Activated CD4-positive, alpha-beta T cell treated with anti-CD3 and anti-CD28 coated beads for 1 hour (primary cell): Measurements from ENCODE around the gene FCER2.

Experiments
- DNase-seq: peaks from one replicate; pipeline ENCODE4 v3.0.0-alpha.2; 2020

The FCER2 gene

DNA sequence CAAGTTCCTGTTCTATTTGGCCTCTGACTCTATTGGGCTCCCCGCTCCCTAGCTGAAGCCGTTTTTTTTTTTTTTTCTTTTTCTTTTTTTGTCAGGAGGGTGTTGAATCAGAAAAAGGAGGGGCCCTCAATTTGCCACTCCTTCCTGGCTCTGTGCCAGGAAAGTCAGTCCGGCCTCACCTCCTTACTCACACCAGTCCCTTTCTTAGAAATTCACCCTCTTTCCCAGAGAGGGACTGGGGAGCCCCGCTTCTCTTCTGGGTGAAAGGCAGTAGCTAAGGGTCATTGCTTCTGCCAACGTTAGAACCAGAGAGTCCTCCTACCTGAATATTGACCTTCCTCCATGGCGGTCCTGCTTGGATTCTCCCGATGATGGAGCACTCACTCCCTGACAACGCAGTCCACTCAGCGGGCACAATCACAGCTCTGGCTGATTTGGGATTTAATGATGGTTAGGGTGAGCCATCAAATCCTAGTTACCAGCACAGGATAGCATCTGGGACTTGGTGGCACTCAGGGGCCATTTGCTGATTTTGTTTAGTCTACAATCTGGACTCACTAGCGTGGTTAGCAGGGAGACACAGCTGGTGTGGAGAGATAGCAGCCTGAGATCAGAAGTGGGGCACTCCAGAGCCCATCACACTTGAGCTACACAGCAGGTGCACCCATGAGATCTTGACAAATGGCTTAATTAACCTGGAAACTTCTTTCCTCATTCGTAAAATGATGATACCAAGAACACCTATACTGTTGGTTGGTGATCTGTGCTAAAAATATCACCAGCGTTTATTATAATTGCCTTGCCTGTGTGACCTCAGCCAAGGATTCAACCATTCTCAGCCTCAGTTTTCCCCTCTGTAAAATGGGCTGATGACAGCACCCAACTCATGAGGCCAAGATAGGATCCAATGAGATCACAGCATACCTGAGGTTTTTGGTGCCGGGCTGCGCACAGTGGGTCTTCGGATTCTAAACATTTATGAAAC, 2.2 kb downstream of the FCER2 start:
- DNase-seq: no peak

GRCh38 chr19:7699003-7699402, 2.9 kb downstream of the FCER2 start:
- DNase-seq: no peak

DNA sequence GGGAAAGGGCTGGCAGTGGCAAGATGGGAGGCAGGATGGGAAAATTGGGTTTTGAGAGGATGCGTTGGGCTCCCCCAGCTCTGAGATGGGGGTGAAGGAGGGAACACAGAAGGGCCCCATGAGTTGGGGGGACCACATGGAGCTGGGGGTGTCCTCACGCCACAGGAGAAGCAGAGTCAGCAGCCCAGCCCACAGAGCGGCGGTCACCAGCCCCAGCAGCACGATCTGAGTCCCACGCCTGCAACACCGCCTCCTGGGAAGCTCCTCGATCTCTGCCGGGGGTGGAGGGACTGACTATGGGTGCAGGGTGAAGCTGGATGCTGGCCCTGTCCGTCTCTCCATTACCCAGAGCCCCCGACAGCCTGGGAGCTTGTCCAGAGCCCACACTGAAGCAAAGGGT, 3.3 kb downstream of the FCER2 start:
- no peak for DNase-seq

- DNase-seq: no peak
Observed at GRCh38 chr19:7697721-7698287, 4.1 kb downstream of the FCER2 start.

GRCh38 chr19:7694499-7694898, 7.4 kb downstream of the FCER2 start:
- no peak for DNase-seq

GRCh38 chr19:7692417-7693088, 9.4 kb downstream of the FCER2 start:
- no peak for DNase-seq

DNA sequence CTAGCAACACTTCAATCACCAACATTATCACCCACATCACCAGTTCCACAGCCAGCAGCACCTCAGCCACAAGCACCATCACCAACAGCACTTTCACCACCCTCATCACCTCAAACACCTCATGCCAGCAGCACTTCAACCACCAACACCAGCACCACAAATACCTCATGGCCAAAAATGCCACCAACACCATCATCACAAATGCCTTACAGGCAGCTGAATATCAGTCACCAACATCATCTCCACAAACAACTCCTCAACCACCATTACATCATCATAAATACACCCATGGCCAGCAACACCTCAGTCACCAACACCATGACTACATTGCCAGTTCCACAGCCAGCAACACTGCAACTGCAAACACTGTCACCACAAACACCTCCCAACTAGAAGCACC, 10.4 kb downstream of the FCER2 start:
- DNase-seq: no peak

DNA sequence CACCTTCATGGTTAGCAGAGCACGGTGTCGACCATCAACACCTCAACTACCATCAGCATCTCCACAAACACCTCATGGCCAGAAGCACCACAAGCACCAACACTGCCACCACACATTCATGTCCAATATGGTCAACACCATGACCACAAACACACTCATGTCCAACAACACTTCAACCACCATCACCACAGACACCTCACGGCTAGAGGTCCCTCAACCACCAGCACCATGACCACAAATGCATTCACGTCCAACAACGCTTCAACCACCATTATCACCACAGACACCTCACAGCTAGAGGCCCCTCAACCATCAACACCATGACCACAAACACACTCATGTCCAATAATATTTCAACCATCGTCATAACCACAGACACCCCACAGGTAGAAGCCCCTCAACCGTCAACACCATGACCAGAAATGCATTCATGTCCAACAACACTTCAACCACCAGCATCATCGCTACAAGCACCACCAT, 11.1 kb downstream of the FCER2 start:
- no peak for DNase-seq

DNA sequence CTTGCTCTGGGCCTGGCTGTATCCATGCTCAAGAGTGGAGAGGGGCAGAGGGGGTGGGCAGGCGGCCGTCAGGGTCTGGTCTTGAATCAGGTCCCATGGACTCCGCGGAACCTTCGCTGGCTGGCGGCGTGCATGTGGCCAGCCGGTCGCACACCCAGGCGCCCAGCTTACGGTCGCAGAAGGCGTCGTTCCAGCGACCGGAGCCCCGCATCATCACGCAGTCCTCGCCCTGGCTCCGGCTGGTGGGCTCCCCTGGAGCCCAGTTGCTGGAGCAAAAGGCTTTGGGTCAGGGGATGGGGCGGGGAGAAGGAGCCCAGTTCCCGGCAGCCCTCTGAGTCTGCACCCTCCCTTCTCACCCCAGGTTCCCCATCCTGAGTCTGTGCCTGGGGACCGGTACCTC, 12.8 kb downstream of the FCER2 start:
- no peak for DNase-seq

- DNase-seq: no peak
Observed at GRCh38 chr19:7687177-7687576, 14.8 kb downstream of the FCER2 start.

- no peak for DNase-seq
Observed at GRCh38 chr19:7685546-7686445, 16.1 kb downstream of the FCER2 start.

GRCh38 chr19:7682175-7682855, 19.6 kb downstream of the FCER2 start:
- no peak for DNase-seq

GRCh38 chr19:7681340-7682174, 20.4 kb downstream of the FCER2 start:
- peak; percentile 68 for DNase-seq

- peak; percentile 82 for DNase-seq
Observed at GRCh38 chr19:7680606-7681339, 21.2 kb downstream of the FCER2 start, which contains the start of gene TRAPPC5. Gene TRAPPC5, plus strand, starts transcription at chr19:7680833. Its CDS starts 1,421 bp downstream, at chr19:7682254.

DNA sequence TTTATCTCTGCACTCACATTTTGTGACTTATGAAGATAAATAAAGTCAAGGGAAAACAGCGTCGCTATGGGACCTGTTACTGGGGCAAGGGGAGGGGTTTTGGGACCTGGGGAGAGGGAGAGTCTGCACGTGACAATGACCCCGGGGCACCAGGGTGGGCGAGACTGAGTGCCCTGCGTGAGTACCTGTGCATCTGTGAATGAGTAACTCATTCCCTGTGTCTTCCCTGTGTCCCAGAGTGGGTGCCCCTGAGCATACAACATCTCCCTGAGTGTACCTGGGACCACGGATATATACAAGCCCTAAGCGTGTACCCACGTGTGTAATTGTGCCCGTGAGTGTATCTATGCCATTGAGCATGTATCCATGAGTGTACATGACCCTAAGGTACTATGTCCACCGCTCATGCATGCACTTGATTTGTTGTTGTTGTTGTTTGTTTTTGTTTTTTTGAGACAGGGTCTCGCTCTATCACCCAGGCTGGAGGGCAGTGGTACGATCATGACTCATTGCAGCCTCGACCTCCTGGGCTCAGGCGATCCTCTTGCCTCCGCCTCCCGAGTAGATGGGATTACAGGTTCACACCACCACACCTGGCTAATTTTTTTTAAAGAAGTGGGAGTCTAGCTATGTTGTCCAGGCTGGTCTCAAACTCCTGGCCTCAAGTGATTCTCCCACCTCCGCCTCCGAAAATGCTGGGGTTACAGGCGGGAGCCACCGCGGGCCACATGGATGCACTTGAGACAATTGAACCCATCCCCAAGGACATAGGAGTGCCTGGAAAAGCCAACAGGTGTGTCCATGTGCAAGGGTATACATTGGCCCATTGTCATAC, 21.9 kb downstream of the FCER2 start:
- no peak for DNase-seq

GRCh38 chr19:7678971-7679751, 22.8 kb downstream of the FCER2 start:
- peak; percentile 59 for DNase-seq

DNA sequence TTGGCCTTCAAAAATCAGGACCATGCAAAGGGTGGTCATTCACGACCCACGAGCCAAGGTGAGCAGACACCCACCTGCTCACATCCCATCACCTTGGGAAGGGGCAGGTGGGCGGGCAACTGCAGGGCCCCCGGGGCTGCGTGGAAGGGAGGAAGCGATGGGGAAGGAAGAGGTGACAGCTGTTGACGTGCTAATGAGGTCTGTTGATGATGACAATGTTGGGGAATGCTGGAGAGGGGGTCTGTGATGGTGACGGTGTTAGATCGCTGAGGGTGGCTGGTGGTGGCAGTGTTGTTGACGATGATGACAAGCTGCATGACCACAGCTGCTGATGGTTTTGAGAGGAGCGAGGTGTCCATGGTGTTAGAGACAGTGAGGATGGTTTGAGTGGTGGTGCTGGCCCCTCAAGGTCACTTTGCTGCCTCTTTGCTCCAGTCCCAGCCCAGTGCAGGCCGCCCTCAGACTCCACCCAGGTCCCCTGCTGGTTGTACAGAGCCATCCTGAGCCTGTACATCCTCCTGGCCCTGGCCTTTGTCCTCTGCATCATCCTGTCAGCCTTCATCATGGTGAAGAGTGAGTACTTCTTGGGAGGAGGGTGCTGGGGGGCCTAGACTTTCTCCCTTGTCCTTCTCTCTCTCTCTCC, 24.1 kb downstream of the FCER2 start:
- DNase-seq: no peak

- no peak for DNase-seq
Observed at GRCh38 chr19:7676854-7677253, 25.1 kb downstream of the FCER2 start, which contains the start of gene MCEMP1. Gene MCEMP1, plus strand, starts transcription at chr19:7677090. Its CDS starts 31 bp downstream, at chr19:7677121.
